ENCODE data around the gene EPB41L4A. TPM values are rescaled to one million over a fixed set of nuclear protein-coding genes. Genes with fewer than 3 reads are reported as not detected.
"Not testable (repeated sequence)": the region's sequence is repeated elsewhere in the genome, so short reads cannot be mapped to it uniquely, and the experiment has no call there.

Gene EPB41L4A
- total and polyA plus RNA-seq, 9 donors = 3.3 to 9.1 (median 6.1) TPM

DNA sequence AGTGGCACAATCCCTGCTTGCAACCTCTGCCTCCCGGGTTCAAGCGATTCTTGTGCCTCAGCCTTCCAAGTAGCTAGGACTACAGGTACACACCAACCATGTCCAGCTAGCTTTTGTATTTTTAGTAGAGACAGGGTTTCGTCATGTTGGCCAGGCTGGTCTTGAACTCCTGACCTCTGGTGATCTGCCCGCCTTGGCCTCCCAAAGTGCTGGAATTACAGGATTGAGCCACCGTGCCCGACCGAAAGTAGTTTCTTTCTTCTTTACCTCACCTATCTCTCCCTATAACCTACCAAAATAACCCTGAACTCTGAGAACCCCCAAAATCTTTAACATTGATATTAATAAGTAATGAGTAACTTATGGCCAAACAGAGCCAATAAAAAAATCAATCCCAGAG lies 196.1 kb downstream of the EPB41L4A start:
- not testable (repeated sequence) for H3K27ac ChIP-seq (ENCODE audit: low read length); H3K9me3 ChIP-seq (replicated peaks; ENCODE audit: control insufficient read depth, low read depth, low read length); H3K36me3 ChIP-seq (ENCODE audit: control insufficient read depth, insufficient read depth, low read length); H3K4me3 ChIP-seq (ENCODE audit: low read length); DNase-seq; H3K27me3 ChIP-seq (ENCODE audit: control insufficient read depth, insufficient read depth, low read length); H3K4me1 ChIP-seq (ENCODE audit: control insufficient read depth, insufficient read depth, low read length)
- no CpG with 5 or more reads among the region's 7 CpGs for WGBS (ENCODE audit: insufficient coverage)

DNA sequence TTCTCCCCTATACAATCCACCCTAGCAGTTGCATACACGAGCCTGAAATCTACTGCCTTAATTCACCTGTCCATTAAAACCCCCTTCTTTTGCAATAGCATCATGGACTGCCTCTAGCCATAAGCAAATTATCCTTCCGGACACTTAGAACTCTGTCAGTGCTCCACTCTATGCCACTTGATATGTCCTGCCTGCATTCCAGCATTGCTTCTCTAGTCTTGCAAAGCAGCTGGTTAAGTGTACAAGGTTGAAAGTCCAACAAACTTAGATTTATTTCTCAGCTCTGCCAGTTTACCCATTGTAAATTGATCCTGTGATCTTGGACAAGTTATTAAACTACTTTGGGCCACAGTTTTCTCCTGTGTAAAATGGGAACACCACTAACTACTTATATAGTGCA lies 197.9 kb downstream of the EPB41L4A start:
- 37% methylated on average over 2 of the region's 2 CpGs for WGBS (ENCODE audit: insufficient coverage)
- H3K4me3 ChIP-seq (ENCODE audit: low read length) = no peak overlapping the region
- H3K4me1 ChIP-seq (ENCODE audit: control insufficient read depth, insufficient read depth, low read length) = no peaks in the 10 kb centered on the region
- H3K27ac ChIP-seq (ENCODE audit: low read length) = no peak overlapping the region
- H3K9me3 ChIP-seq (replicated peaks; ENCODE audit: control insufficient read depth, low read depth, low read length) = no peaks in the 10 kb centered on the region
- DNase-seq = peak; percentile 25
- peaks cover 2% of the 10 kb centered on the region for H3K27me3 ChIP-seq (ENCODE audit: control insufficient read depth, insufficient read depth, low read length)
- H3K36me3 ChIP-seq (ENCODE audit: control insufficient read depth, insufficient read depth, low read length) = no peaks in the 10 kb centered on the region

DNA sequence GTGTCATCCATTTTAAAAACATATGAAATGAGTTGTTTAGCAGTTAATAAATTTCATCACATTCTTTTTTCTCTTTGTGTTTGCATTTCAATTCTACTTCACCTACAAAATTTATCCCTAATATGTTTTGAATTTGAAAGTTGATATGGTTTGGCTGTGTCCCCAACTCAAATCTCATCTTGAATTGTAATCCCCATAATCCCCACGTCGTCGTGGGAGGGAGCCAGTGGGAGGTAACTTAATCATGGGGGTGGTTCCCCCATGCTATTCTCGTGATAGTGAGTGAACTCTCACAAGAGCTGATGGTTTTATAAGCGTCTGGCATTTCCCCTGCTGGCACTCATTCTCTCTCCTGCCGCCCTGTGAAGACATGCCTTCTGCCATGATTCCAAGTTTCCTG lies 200.1 kb downstream of the EPB41L4A start:
- H3K27me3 ChIP-seq (ENCODE audit: control insufficient read depth, insufficient read depth, low read length) = peaks cover 2% of the 10 kb centered on the region
- no peaks in the 10 kb centered on the region for H3K9me3 ChIP-seq (replicated peaks; ENCODE audit: control insufficient read depth, low read depth, low read length)
- no peak for DNase-seq
- H3K4me3 ChIP-seq (ENCODE audit: low read length) = no peak overlapping the region
- H3K27ac ChIP-seq (ENCODE audit: low read length) = no peak overlapping the region
- no peaks in the 10 kb centered on the region for H3K36me3 ChIP-seq (ENCODE audit: control insufficient read depth, insufficient read depth, low read length)
- WGBS (ENCODE audit: insufficient coverage) = 57% methylated on average over 3 of the region's 6 CpGs
- H3K4me1 ChIP-seq (ENCODE audit: control insufficient read depth, insufficient read depth, low read length) = no peaks in the 10 kb centered on the region

DNA sequence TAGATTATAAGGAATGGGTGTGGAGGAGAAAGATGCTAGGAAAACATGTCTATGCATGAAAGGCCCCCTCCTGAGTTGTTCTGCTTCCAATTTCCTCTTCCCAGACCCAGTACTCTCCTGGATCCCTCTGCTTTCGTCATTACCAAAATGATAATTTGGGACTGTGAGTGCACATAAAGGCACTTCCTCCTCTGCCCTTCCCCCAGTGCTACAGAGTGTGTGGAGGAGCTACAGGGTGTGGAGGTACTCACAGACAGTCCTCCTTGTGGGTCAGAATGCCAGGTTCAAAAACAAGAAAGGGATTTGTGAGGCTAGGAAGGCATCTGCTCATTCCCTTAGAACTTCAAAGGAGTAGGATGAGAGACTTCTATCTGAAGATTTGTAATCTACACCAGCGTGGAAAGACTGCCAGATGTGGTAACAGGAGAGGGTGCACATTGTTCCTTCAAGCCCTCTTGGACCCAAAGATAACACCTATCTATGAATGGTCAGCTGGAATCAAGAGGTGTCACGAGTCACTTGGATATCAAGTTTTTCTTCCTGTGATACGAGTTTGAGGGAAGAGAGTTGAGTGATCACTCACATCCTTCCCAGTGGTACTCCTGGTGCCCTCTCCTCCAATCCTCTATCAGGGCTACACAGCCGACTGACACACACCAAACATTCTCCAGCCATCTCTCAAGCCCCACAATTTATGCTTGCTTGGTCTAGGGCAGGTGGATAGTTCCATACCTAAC lies 201.1 kb downstream of the EPB41L4A start:
- Histone ChIP-seq H3K9me3 (replicated peaks; ENCODE audit: control insufficient read depth, low read depth, low read length) (no peaks in the 10 kb centered on the region), H3K36me3 (ENCODE audit: control insufficient read depth, insufficient read depth, low read length) (no peaks in the 10 kb centered on the region), H3K27me3 (ENCODE audit: control insufficient read depth, insufficient read depth, low read length) (peaks cover 2% of the 10 kb centered on the region), H3K4me1 (ENCODE audit: control insufficient read depth, insufficient read depth, low read length) (no peaks in the 10 kb centered on the region), H3K27ac (ENCODE audit: low read length) (no peak overlapping the region), H3K4me3 (ENCODE audit: low read length) (no peak overlapping the region)
- WGBS (ENCODE audit: insufficient coverage) = no CpG with 5 or more reads among the region's 5 CpGs
- no peak for DNase-seq

DNA sequence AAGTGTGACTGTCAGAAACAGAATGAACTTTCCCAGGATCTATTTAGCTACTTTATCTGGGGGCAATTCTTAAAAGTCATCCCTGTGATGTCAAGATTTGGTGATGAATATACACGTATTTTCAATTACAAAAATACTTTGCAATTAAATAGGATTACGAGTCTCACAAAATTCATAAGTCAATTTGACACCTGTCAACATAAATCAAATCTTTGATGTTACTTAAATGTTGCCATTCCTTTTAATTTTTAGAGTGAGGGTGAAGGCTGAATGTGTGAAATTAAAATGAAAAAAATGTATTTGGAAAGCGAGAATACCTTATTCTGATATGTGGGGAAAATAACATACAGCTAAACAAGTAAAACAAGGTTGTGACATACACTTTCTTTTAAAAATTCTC lies 202.9 kb downstream of the EPB41L4A start:
- H3K4me3 ChIP-seq (ENCODE audit: low read length) = no peak overlapping the region
- H3K27me3 ChIP-seq (ENCODE audit: control insufficient read depth, insufficient read depth, low read length) = peaks cover 2% of the 10 kb centered on the region
- no peak for DNase-seq
- no CpG with 5 or more reads among the region's 3 CpGs for WGBS (ENCODE audit: insufficient coverage)
- no peaks in the 10 kb centered on the region for H3K36me3 ChIP-seq (ENCODE audit: control insufficient read depth, insufficient read depth, low read length)
- H3K9me3 ChIP-seq (replicated peaks; ENCODE audit: control insufficient read depth, low read depth, low read length) = no peaks in the 10 kb centered on the region
- H3K4me1 ChIP-seq (ENCODE audit: control insufficient read depth, insufficient read depth, low read length) = no peaks in the 10 kb centered on the region
- H3K27ac ChIP-seq (ENCODE audit: low read length) = no peak overlapping the region

DNA sequence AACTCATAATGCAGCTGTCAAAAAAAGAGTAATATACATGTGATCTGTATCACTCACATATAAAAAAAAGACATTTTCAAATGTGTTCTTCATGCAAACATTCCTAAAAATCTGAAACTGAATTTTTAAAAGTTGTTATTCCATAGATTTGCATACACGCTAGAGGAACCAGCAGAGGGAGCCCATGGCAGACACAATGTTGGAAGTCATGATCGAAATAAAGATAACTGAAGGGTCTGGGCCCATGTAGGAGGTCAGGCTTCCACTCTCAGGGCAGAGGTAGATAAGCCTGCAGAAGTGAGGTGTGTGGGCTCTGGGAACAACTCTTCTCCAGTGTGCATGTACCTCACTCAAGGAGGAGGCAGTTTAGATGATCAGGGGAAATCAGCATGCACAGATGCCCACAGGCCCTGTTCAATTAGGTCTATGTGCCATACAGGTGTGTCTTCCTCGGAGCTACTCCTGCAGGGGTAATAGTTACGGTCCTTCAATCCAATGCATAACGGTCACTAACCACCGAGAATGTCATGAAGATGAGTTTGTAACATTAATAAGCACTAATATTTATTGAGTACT lies 208.6 kb downstream of the EPB41L4A start:
- H3K27ac ChIP-seq (ENCODE audit: low read length) = no peak overlapping the region
- no peaks in the 10 kb centered on the region for H3K4me1 ChIP-seq (ENCODE audit: control insufficient read depth, insufficient read depth, low read length)
- no peaks in the 10 kb centered on the region for H3K9me3 ChIP-seq (replicated peaks; ENCODE audit: control insufficient read depth, low read depth, low read length)
- H3K36me3 ChIP-seq (ENCODE audit: control insufficient read depth, insufficient read depth, low read length) = no peaks in the 10 kb centered on the region
- 0% methylated on average over 1 of the region's 6 CpGs for WGBS (ENCODE audit: insufficient coverage)
- DNase-seq = peak; percentile 58
- no peak overlapping the region for H3K4me3 ChIP-seq (ENCODE audit: low read length)
- no peaks in the 10 kb centered on the region for H3K27me3 ChIP-seq (ENCODE audit: control insufficient read depth, insufficient read depth, low read length)

DNA sequence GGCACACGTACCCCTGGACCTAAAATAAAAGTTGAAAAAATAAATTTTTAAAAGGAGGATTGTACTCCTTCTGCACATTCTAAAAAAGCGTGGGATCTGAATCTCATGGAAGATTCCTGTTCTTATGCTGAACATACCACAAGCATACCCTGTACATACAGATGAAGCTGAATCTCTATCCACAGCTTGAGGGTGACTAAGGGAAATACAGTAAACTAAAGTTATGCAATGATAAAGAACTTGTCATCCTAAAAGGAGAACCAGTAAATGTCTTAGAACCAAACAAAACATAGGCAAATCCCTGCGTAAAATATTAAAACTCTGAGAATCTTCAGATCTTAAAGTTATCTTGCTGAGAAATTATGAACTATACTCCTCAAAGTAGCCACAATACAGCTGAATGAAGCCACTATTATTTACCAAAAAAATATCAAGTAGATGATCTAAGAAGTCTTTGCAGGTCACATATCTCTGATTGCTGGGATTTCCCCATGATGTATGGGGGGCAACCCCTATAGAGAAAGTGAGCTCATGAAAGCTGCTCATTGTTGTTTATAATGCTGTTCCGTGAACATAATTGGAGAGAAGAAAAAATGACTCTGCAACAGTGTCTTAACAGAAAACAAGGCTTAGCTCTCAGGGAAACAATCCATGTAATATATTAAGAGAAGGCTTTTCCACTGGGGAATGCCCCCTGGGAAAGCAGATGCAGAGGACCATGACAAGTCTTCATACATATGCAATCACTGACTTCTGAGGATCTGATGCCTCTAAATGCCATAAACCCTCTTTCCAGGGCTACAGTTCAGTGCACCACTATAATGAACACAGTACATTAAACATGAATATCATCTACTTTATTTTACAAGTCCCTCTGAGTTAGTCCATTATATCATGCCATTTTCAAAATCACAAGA lies 210.1 kb downstream of the EPB41L4A start:
- no peak for DNase-seq
- Histone ChIP-seq H3K27ac (ENCODE audit: low read length) (no peak overlapping the region), H3K9me3 (replicated peaks; ENCODE audit: control insufficient read depth, low read depth, low read length) (no peaks in the 10 kb centered on the region), H3K36me3 (ENCODE audit: control insufficient read depth, insufficient read depth, low read length) (no peaks in the 10 kb centered on the region), H3K4me1 (ENCODE audit: control insufficient read depth, insufficient read depth, low read length) (no peaks in the 10 kb centered on the region), H3K4me3 (ENCODE audit: low read length) (no peak overlapping the region), H3K27me3 (ENCODE audit: control insufficient read depth, insufficient read depth, low read length) (no peaks in the 10 kb centered on the region)
- WGBS (ENCODE audit: insufficient coverage) = no CpG with 5 or more reads among the region's 4 CpGs

DNA sequence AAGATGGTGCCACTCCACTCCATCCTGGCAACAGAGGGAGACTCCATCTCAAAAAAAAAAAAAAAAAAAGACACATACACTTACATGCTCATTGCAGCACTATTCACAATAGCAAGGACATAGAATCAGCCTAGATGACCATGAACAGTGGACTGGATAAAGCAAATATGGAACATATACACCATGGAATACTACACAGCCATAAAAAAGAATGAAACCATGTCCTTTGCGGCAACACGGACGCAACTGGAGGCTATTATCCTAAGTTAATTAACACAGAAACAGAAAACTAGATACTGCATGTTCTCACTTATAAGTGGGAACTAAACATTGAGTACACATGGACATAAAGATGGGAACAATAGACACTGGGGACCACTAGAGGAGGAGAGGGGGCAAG lies 210.9 kb downstream of the EPB41L4A start:
- not testable (repeated sequence) for H3K27ac ChIP-seq (ENCODE audit: low read length); H3K27me3 ChIP-seq (ENCODE audit: control insufficient read depth, insufficient read depth, low read length); DNase-seq; H3K4me1 ChIP-seq (ENCODE audit: control insufficient read depth, insufficient read depth, low read length); H3K4me3 ChIP-seq (ENCODE audit: low read length); H3K9me3 ChIP-seq (replicated peaks; ENCODE audit: control insufficient read depth, low read depth, low read length); H3K36me3 ChIP-seq (ENCODE audit: control insufficient read depth, insufficient read depth, low read length)
- no CpG with 5 or more reads among the region's 3 CpGs for WGBS (ENCODE audit: insufficient coverage)

DNA sequence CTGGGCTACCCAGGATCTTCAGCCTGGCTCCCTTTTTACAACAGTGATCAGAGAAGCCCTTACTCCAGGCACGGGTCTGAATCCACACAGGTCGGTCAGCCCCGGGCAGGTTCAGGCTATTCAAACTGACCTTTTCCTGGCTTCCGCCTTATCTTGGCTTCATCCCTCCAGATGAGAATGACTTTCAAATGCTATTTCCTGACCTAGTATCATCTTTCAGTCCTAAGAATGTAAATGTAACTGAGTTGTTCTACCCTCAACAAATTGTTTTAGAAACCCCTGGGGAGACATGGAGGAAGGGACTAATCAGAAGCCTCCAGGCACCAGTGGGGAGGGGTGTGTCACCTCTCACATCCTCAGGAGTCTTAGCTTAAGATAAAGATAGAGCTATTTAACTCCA lies 213.2 kb downstream of the EPB41L4A start:
- H3K27me3 ChIP-seq (ENCODE audit: control insufficient read depth, insufficient read depth, low read length) = no peaks in the 10 kb centered on the region
- no peaks in the 10 kb centered on the region for H3K9me3 ChIP-seq (replicated peaks; ENCODE audit: control insufficient read depth, low read depth, low read length)
- no peak overlapping the region for H3K27ac ChIP-seq (ENCODE audit: low read length)
- no peaks in the 10 kb centered on the region for H3K4me1 ChIP-seq (ENCODE audit: control insufficient read depth, insufficient read depth, low read length)
- no peaks in the 10 kb centered on the region for H3K36me3 ChIP-seq (ENCODE audit: control insufficient read depth, insufficient read depth, low read length)
- H3K4me3 ChIP-seq (ENCODE audit: low read length) = no peak overlapping the region
- no peak for DNase-seq
- 0% methylated on average over 3 of the region's 4 CpGs for WGBS (ENCODE audit: insufficient coverage)

DNA sequence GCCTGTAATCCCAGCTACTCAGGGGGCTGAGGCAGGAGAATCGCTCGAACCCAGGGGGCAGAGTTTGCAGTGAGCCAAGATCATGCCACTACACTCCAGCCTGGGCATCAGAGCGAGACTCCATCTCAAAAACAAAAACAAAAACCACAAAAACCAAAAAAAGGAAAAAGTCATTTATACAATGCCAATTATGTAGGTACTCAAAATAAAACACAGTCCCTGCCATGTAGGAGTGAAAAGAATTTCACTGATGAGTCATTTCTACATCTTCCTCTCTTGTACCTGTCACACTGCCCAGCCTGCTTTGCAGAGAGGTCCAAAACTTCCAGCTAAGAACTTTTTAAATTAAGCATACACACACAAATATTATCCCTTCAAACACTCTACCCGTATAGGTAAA lies 215.8 kb downstream of the EPB41L4A start:
- Histone ChIP-seq H3K9me3 (replicated peaks; ENCODE audit: control insufficient read depth, low read depth, low read length) (no peaks in the 10 kb centered on the region), H3K27ac (ENCODE audit: low read length) (no peak overlapping the region), H3K4me1 (ENCODE audit: control insufficient read depth, insufficient read depth, low read length) (no peaks in the 10 kb centered on the region), H3K4me3 (ENCODE audit: low read length) (no peak overlapping the region), H3K36me3 (ENCODE audit: control insufficient read depth, insufficient read depth, low read length) (no peaks in the 10 kb centered on the region), H3K27me3 (ENCODE audit: control insufficient read depth, insufficient read depth, low read length) (no peaks in the 10 kb centered on the region)
- DNase-seq = no peak
- WGBS (ENCODE audit: insufficient coverage) = 93% methylated on average over 2 of the region's 4 CpGs
